EL (cell line): Measurements from ENCODE around the gene PYGM.
A peak's percentile ranks its signal among the peaks of the same experiment; 100 is the strongest.

ENCODE experiments used
- DNase-seq: peaks from one replicate; pipeline ENCODE4 v3.0.0-alpha.2; 2016

The PYGM gene

DNA sequence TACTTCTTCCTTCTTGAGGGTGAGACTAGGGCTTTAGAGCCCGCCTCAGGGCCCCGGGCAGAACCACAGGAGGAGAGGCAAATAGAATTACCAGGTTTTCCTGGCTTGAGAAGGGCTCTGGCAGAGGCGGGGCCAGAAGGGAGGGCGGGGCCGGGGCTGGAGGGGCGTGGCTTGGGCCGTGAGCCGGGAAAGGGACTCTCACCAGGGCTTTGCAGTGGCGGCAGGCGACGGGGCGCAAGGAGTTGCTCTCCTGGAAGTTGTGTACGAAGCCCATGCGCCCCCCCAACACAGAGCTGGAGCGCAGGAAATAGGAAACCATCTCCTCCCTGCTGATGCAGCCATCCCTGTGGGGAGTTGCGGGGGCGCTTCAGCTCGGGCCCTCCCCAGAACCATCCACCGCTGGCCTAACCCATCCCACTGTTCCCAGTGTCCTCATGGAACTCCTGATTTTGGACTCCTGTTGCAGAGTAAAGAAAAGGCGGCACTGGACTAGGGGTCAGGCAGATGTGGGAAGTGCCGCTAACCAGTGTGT is 29.9 kb downstream of the PYGM start:
- DNase-seq = peak; percentile 34

DNA sequence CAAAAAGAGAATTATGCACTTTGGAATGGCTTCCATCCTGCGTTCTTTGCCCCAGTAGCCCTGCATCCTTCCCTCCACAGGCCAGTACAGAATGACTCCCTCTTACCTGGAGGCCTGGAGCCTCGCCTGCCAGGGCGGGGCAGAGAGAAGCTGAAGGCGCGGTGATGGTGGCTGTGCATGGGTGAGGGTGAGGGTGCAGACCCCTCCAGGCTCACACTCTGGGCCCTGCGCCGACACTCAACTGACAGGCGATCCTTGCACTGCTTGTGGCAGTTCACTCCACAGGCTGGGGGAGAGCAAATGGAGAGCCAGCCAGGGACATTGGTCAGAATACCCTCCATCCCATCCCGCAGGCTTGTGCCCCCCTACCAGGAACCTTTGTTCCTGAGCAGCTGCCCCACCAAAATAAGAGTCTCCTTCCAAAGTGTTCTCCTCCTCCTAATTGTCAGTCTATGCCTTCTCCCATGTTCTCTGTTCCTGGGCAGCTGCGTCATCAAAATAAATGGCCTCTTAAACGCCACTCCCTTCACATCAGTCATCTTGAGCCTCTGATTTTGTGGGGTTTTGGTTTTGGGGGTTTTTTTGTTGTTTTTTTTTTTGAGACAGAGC is 30.9 kb downstream of the PYGM start:
- DNase-seq = no peak

DNA sequence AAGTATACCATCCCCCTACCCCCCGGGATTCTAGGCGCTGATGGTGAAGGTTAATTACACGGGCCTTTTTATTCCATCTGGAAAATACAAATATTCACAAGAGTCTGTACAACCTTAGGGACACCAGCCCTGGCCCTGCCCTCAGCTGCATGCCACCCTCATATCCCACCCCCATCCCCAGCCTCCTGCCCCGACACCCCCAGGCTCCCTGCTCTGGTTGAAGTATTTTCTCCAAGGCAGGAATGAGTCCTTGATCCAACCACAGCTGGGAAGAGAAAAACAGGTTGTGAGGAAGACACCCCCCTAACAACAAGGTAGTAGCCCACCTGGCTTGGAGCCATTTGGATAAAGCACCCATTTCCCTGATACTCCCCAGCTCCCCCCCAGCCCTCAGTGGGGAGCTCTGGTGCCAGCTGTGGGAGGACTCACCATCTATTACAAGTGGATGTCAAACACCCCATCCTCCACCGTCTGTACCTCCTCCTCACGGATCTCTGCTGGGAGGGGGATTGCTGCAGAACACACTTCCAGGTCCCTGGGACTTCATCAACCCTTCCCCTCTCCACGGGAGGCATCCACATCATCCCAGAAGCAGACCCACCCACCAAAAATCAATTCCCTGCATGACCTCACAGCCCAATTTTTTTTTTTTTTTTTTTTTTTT is 32.8 kb downstream of the PYGM start:
- no peak for DNase-seq

DNA sequence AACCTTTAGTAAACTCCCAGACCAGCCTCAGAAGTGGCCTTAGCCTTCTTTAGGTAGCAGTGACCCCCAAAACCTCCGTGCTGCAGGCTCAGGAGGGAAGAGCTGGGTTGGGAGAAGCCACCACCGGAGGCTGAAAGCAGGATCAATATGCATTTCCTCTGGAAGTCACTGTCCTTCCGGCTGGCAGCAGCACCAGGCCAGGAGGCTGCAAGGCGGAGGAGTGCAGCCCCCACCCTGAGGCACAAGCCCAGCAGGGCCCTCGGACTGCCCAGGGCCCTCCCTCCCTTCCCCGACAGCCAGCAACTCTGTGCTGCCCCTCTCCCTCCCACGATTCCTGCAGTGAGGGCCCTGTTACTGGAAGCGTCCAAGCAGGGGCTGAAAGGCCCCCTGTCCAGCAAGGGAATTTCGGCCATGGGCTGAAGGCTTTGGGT is 33.5 kb downstream of the PYGM start:
- no peak for DNase-seq

DNA sequence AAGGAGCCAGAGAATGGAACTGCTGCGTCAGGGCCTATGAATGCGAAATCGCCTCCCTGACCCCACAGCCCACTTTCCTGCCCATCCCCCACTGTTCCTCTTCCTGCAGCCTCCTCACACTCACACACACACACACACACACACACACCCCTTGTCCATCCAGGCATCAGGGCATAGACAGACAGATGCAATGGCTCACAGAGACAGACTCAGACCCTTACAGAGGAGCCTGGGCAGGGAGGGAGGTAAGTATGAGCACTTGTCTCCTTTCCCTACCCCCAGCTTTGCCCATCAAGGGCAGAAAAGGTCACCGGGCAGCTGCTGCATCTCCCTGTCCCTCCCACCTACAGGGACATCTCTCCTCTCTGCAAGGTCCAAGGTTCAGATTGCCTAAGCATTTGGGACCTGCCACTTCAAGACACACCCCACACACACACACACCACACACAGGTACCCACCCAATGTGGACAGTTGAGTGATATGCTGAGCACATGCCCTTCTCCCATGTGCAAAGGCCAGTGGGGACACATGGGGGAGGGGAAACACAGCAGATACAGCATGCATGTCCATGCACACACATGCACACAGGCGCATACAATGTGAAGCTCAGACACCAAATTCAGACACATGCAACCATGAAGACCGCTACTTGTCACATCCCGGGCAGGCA is 34.8 kb downstream of the PYGM start:
- no peak for DNase-seq

DNA sequence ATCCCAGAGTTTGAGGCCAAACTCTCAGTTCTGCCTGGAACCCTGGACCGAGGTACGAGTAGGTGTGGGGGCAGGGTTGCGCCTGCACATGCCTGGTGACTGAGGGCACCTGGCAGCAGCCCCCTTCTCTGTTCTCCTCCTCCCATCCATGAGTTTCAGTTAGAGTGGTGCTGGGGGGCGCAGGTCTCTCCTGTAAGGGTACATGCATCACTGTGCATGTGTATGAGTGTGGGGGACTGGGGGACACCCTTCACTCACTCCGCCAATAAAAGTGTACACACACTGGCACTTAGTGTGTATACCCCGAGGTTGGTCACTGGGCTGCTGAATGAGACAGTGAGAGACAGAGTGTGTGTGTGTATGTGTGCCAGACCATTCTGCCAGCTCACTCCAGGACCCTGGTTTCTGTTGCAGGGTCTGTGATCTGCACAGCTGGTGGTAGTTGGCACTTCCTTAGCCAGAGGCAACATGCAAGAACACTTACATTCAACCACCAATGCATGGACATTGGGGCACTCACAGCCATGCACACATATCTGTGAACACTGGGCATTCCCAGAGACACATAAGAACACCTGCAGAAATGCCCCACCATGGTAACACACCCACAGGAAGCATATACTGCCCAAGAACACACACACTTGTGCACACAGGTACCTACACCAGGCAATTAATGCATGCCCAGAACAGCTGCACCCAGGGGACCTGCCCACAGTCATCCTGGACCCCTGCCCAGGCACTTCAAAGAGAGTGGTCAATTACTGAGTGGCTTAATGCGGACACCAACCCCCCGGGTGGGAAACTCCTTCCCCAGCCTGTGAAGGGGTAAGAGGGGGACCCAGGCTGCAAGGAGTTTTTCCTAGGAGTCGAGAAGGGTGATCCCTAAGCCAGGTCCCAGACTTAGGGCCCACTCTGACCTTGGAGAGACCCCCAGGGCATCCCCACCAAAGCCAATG is 35.6 kb downstream of the PYGM start:
- no peak for DNase-seq

DNA sequence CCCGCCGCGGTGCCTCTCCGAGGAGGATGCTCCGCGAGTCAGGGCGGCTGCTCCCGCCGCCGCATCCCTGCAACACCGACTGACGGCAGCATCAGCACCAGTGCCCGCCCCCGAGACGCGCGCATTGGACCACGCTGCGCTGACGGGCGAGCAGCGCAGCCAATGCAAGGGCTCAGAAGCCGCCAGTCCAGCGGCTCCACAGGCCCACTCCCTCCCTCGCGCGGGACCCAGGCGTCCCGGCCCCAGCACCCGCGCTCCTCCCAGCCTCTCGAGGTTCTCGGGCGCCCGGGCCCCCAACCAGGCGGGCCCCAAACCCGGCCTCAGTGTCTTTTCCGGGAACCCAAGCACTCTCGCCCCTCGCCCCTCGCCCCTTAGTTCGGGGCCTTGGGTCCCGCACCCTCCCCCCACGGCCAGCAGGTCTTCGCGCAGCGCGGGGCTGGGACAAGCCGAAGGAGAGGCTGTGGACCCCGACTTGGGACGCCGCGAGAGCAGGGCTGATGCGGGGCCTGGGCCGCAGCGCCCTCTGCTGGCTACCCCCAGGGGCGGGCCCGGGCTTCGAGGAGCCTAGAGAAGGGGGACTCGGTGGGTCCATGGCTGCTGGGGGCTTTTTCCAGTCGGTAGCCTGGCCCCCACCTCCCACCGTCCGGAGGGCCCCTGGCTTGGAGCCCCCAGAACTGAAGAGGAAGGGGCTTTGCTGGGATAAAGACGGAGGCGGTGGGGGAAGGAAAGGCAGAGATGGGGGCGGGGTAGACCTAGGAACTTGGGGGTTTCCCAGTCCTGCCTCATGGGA is 36.5 kb downstream of the PYGM start, which contains the start of gene NRXN2:
TSS of gene NRXN2 (minus strand) at position 81 of the 790 bp plus-strand sequence. CDS start 9,498 bp downstream, outside the sequence.
- DNase-seq = peak; percentile 82

DNA sequence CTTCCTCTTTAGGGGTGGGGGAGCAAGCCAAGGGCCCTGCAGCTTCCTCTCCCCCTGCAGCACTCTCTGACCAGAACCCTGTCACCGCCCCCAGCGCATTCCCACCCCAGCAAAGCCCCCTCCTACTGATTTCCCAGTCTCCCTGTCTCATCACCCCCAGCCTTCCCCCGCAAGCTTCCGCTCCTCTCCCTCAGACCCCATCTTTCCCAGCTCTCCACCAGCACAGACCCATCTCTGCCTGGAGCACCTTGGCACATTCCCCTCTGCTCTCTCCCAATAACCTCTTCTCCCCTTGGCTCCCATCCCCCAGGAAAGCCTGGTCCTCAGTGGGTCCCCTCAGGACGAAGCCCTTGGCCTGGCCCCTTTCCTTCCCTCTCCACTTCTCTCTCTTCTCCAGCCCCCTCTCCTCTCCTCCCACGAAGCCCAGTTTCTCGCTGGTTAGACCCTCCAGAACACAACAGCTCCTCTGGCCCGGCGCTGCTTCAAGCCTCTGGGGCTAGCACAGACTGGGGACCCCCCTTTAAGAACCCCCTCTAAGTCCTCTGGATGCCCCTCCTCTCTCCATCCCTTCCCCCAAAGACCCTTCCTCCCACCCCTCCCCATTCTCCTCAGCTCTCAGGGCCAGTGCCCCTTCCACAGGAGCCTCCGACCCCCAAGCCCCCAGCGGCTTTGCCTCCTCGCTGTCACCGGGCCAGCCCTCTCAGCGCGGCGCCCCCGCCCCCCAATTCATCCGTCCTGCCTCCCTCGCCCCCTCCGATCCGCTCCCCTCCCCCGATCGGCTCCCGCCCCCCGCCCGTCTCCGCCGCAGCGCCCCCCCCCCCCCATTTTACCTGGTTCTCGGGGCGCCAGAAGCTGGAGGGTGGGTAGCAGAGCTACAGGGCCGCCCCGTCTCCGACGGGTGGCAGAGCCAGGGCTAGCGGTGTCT is 37.4 kb downstream of the PYGM start:
- no peak for DNase-seq

DNA sequence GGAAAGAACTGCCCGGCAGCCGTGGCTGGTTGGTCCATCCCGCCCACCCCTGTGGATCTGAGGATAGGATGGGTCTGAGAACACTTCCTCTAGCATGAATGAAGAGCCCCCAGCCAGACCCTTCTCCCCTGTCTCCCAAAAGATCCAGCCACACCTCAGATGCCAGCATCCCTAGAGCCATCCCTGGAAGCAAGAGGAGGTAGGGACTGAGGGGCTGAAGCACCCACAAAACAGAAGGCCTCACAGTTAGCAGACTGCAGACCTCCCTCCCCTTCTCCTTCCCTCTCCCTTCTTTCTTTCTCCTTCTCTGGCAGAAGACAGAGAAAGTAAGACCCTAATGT is 38.4 kb downstream of the PYGM start:
- no peak for DNase-seq

DNA sequence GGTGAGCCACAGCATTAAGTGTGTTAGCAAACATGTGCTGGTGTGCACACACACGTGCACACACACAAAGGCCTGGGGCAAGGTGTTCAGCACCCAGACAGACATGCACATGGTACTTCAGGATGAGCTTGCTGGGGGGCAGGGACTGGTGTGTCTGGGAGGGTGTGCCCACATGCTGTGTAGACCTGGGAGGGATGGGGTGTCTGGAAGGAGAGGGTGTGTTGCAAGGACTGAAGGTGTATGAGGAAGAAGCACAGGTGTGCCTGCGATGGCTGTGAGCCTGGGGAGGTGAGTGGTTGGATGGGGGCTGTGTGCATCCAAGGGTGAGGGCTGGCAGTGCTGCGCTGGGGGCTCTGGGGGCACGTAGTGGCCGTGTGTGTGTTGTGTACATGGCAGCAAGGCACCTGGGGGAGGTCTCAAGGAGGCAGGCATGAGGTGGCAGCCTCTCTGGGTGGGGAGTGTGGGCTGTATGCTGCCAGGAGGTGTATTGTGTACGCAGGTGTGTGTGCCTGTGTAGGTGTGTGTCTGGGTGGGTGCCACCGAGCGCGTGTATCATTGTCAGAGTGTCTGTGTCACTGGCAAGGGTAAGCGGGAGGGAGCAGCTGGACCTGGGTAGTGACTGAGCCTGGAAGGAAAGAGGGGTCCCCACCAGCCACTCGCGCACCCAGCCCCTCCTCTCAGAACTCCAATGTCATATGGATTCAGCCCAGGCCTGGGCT is 39.0 kb downstream of the PYGM start:
- no peak for DNase-seq

DNA sequence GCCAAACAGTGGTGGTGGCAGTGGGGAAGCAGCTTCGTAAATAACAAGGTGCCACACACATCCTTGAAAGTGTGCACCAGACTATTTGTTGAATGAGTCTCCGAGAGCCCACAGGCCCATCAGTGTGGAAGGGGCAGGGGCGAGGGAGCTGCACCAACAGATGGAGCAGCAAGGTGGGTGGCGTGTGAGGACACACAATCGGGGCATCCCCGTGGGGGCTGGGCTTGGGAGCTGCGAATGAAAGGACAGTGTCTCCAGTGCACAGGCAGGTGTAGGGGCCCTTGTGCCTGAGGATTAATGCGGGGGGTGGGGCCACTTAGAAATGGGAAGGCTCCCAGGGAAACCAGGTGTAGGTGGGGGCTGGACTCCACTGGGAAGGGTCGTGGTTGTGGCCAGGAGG is 39.6 kb downstream of the PYGM start:
- no peak for DNase-seq

DNA sequence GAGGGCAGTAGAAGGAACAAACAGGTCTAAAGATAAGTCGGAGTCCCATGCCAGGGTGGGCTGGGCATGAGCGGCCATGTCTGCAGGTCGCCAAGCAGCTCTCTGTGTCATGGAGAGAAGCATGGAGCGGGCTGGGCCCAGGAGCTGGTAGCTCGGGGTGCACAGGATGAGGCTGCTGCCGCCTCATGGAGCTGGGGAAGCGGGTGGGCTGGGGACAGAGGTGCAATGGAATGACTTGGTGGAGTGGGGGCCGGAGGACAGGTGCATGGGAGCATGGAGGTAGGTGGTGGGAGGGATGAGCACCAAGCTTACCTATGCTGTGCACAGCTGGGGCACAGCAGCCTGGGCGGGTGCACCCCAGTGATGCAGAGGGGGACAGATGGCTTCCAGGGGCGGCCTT is 40.4 kb downstream of the PYGM start:
- no peak for DNase-seq

DNA sequence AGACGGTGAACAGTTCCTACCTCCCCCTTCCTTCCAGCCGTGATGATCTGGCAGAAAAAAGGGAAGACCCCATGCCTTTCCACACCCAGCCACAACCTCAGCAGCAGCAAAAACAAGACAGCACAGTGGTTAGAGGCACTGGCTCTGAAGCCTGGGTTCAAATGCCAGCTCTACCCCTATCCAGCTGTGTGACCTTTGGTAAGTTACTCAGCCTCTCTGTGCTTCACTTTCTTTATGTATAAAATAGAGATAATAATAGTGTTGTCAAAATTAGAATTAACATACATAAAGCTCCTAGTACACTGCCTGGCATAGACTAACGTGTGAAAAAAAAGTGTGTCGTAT is 41.0 kb downstream of the PYGM start:
- DNase-seq = no peak

DNA sequence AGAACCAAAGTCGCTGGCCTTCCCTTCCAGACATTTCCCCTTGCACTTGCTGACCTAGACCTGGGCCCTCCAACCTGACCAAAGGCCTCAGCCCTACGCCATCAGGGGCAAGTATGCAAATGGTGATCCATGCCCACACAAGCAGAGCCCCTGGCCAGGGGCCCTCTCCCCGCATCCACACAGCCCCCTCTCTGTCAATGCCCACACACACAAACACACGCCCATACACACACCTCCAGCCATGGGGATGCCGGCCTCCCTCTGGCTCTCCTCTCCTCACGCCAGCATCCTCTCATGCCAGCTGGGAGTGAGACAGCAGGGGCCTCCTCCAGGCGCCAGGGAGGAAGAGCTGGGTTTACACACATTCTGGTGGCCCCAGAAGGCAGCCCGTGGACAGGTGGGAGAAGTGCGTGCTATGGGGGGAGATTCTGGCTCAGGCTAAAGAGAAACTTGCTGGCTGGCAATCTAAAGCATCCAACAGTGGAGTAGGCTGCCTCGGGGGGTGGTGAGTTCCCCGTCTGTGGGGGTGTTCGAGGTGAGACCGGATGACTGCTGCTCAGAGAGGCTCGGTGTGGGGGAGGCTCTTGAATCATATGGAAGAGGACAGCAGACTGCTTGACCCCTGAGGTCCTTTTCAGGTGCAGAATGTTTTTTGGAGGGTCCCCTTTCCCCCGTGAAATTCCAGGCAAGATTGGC is 41.5 kb downstream of the PYGM start:
- no peak for DNase-seq

DNA sequence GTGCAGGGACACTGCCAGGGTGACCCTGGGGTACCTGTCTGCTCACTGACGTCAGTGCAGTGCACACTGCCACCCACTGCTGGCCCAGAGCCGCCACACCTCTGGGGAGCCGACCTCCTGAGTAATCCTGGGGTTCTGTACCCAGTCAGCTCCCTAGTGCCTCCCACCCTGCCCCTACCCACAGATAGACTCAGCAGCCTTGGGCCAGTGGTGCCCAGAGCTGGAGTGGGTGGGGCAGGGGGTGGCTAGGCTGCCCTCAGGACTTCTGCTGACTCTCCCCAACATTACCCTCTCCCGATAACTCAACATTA is 42.6 kb downstream of the PYGM start:
- no peak for DNase-seq

DNA sequence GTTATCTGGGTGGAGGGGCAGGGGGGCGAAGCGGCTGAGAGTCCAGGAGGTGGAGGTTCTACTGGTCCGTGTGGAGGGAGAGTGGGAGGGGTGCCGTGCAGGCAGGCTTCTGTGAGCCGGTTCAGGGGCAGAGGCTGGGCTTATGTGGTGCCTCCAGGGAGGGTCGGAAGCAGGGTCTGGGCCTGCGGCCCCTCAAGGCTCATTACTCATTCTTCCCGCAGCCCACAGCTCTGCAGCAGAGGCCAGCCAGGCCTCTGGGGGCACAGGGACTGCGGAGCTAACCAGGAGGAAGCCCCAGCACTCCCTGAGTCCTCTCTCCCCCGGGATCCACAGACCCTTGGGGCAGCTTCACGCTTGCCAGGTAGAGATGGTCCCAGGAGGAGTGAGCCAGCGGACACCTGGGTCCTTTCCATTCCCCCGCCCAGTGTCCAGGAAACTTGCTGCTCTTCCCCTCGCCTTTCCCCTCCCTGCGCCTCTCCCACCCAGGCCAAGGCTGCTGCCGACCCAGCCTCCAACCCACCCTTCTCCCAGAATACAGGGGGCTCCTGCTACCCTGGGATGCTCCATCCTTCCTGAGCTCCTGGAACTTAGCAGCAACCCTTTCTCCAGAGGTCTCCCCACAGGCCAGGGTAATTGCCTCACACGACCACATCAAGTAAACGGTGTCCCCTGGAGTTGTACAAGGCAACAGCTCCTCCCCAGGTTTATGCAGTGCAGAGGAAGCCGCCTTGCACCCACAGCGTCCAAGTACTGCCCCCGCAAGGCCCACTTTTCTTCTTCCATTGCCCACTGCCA is 43.1 kb downstream of the PYGM start:
- no peak for DNase-seq

DNA sequence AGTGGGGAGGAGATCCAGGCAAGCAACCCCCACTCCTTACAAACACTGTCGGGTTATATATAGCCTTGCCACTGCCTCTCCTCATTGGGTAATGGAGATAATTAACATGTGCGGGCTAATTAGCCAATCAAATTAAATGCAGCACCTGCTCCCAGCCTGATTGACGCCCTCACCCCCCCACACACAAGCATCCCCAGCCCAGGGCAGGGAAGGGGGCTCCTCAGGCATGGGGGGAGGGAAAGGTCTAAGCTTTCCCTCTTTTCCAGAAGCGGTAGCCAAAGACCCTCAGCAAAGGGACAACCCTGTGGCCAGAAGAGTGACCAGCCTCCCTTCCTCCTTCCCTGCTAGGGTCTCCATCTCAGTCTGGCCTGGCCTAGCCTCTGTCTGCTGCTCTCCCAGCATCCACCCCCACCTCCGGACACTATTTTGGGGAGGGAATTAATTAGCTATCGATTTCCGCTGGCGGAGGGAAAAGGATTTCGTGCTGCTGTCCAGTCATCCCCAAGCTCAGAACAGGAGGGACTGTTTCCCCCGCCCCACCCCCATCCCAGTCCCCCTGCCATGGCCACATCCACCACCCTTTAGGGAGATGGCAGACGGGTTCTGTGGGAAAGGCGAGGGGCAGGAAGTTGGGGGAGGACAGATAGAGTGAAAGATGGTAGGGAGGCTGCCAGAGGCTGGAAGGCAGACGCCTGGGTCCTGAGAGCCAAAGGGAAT is 43.9 kb downstream of the PYGM start:
- DNase-seq = no peak

DNA sequence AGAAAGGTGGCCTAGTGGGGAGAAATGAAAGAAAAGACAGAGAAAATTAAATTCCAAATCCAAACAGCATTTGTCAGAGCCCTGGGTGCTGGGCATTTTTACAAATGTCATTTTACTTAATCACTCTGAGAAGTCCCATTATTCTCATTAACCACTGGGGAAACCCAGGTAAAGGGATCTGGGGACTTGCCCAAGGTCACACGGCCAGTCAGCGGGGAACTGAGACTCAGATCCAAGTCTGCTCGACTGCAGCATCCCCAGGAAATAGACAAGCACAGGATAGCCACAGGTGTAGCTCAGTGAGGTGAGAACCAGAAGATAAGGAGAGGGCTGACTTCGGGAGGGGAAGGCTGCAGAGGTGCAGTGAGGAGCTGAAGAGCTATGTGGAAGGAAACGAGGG is 44.7 kb downstream of the PYGM start:
- no peak for DNase-seq
